ENCODE data around the gene MEX3D.

The MEX3D gene

GRCh38 chr19:1568320-1569019 lies at the start of gene MEX3D:
TSS of gene MEX3D (minus strand) at chr19:1568325. CDS start at chr19:1568058, 267 bp downstream.
- DNase-seq = peak; percentile 21

DNA sequence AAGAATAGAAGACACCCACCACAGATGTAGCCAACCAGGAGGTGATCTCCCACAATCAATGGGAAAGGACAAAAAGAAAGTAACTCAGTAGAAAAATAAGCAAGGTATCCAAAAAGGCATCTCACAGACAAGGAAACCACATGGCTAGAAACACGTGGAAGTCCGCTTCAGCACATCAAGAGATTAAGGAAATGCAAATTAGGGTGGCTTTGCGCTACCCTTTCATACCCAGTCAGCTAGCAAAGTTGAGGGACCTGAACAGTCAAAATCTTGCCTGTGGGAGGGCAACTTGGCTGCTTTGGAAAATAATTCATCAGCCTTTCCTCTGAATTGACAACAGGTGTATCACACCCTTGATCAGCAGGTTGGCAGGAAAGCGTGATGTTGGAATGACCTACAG lies 48.8 kb upstream of the MEX3D start:
- DNase-seq = no peak

GRCh38 chr19:1616396-1616795 lies 48.3 kb upstream of the MEX3D start:
- no peak for DNase-seq

DNA sequence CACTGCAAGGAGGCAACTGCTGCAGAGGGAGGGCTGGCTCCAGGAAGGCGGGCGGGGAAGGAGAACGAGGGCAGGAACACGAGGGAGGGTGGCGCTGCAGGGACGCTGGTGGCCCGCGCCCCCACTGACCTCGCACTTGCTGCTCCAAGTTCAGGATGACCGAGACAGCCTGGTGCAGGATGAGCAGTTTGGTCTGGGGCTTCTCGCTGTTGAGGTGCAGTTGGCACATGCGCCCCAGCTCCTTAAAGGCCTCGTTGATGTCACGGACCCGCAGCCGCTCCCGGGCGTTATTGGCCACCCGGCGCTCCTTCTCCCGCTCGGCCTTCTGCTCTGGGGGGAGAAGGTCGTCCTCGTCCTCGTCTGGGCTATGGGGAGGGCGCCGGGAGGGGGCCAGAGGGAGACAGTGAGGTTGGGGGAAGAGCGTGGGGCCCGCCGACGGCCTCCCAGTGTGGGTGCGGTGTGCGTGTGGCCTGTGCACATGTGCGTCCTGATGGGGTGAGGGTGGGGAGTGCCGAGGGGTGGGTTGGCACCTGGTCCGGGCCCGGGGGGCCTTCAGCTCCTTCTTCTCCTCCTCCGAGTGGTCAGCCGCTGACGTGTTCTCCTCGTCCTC lies 47.1 kb upstream of the MEX3D start:
- no peak for DNase-seq

GRCh38 chr19:1613808-1614570 lies 45.9 kb upstream of the MEX3D start:
- DNase-seq = no peak

GRCh38 chr19:1613146-1613545 lies 45.0 kb upstream of the MEX3D start:
- no peak for DNase-seq

DNA sequence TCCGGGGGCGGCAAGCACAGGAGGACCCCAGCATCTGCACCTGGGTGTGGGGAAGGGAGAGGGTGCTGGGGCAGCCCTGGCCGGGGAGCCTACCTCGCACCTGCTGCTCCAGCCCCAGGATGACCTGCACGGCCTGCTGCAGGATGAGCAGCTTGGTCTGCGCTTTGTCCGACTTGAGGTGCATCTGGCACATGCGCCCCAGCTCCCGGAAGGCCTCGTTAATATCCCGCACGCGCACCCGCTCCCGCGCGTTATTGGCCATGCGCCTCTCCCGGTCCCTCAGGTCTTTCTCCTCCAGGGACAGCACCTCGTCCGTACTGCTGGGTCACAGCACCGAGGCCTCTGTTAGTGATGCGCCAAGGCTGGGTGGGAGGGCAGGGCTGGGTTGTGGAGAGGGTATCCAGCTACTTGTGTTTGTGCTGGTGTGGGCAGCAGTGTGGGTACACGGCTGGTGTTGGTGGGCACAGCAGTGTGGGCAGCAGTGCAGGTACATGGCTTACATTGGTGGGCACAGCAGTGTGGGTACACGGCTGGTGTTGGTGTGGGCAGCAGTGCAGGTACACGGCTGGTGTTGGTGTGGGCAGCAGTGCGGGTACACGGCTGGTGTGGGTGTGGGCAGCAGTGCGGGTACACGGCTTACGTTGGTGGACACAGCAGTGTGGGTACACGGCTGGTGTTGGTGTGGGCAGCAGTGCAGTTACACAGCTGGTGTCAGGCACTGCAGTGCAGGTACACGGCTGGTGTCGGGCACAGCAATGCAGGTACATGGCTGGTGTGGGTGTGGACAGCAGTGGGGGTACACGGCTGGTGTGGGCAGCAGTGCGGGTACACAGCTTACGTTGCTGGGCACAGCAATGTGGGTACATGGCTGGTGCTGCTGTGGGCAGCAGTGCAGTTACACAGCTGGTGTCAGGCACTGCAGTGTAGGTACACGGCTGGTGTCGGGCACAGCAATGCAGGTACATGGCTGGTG lies 44.3 kb upstream of the MEX3D start:
- DNase-seq = no peak

DNA sequence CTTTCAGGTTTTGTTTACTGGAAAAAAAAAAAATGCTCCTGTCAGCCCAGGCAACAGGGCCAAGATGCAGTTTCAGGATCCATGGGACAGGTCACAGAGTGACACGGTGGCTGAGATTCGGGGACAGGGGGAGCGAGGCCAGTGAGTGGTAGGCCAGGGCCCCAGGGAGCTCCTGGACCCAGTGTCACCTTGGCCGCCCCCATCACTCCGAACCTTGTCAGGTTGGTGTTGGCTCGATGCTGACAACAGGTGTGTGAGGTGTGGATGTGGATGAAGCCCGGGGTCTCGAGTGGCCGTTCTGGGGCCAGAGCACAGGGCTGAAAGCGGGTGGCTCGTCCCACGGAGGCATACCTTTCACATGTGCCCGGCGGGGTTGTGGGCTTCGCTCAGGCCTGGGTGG lies 43.2 kb upstream of the MEX3D start:
- DNase-seq = no peak

DNA sequence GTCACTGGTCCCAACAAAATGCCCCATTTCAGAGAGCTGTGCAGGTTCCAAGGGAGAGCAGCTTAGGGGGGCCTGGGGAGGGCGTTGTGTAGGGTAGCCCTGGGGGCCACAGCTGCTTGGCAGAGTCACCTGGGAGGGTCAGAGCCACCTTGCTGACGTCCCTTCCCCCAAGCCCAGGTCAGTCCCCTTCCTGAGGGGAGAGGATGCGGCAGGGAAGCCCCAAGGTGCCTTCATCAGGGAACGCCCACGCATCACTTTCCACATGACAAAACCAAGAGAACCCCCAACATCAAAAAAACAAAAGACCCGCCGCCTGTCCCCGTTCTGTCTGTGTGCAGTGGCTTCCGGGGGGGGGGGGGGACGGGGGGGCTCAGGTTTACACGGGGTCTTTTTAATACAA lies 42.5 kb upstream of the MEX3D start:
- no peak for DNase-seq

GRCh38 chr19:1609680-1610474 lies 41.8 kb upstream of the MEX3D start:
- DNase-seq = no peak

GRCh38 chr19:1609103-1609396 lies 40.9 kb upstream of the MEX3D start:
- DNase-seq = no peak

- no peak for DNase-seq
Measured at GRCh38 chr19:1608359-1609102, 40.4 kb upstream of the MEX3D start.

DNA sequence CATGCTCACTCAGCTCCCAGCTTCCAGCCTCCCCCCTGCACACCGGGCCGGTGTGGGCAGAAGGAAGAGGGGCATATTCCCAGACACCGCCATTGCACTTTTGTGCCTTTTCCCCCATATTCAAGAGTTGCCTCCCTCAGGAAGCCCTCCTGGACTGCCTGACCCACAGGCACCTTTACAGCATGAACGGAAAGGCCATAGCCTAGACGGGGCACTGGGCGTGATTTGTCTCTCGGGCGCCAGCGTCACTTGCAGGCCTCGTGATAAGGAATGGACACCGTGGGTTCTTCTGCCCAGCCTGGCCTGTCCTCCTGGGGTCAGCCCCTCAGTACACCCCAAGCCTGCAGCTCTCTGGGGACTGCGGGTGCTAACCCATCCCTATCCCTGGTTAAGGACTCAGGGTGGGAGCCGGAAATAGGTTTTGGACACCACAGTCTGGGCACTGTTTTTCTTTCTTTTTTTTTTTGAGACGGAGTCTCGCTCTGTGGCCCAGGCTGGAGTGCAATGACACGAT lies 38.1 kb upstream of the MEX3D start:
- DNase-seq = no peak

DNA sequence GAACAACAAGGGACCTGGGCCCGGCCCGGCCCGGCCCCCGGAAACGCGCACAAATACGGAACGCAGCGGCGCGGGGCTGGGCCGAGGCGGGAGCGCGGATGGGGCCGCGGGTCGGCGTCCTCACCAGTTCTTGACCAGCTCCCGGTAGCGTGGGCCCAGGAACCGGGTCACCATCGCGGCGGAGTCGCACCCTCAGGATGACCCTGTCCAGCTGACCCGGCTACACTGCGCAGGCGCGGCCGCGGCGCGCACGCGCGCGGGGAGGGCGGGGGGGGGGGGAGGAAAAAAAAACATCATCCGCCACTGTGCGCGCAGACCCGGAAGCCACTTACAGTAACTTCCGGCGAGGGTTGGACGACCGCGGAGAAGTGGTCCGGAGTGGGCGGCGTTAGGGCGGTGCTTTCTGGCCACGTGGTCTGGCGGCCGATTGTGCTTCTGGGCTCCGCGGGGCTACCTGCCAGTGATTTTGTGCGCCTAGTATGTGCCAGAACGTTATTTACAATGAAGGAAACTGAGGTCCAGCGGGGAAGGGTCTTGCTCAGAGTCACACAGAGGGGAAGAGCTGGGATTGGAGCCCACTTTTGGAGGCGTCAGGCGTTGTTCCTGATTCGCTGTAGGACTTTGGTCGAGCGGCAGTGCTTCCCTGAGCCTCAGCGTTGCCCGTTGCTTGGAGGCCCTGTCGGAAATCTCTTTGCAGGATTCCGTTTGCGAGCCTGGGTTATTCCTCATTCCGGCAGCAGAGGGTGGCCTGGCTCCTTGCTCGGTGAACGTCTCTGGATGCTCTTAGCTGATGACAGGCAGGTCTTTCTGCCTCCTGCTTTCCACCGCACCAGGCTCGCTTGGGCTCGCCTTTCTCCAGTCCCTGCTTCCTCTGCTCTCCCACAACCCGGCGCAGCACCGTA lies 37.4 kb upstream of the MEX3D start, which contains the start of gene UQCR11:
UQCR11 (minus strand) TSS at position 227 of the 902 bp plus-strand sequence; CDS start at position 174, 53 bp downstream.
- DNase-seq = peak; percentile 80

GRCh38 chr19:1602091-1602707 lies 34.1 kb upstream of the MEX3D start:
- DNase-seq = no peak

DNA sequence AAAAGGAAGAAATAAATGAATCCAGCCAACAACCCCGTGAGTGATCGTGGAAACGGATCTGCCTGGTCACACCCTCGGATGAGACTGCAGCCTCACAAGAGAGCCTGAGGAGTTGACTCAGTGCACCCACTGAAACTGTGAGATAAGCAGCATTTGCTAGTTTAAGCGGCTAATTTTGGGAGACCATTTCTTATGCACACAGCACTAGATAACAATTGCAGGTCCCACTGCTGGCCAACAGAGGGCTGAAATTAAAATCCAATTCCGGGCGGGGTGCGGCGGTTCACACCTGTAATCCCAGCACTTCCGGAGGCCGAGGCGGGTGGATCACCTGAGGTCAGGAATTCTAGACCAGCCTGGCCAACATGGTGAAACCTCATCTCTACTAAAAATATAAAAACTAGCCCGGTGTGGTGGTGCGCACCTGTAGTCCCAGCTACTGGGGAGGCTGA lies 33.5 kb upstream of the MEX3D start:
- DNase-seq = no peak

- no peak for DNase-seq
Measured at GRCh38 chr19:1599460-1599846, 31.3 kb upstream of the MEX3D start.

- DNase-seq = no peak
Measured at GRCh38 chr19:1598777-1599459, 30.8 kb upstream of the MEX3D start.

- no peak for DNase-seq
Measured at GRCh38 chr19:1593501-1593772, 25.3 kb upstream of the MEX3D start.

Measured in NCI-H510A (cell line).